DND-41 (cell line): Measurements from ENCODE around the gene C14orf93.

Source experiments
- EZH2 ChIP-seq: IDR thresholded peaks from 3 replicates; pipeline ENCODE4 v1.6.1; 2012; ENCODE audit warnings: borderline replicate concordance, low read depth, mild to moderate bottlenecking, moderate library complexity, low read length, inconsistent platforms; ENCODE audit not compliant: severe bottlenecking
- TF ChIP-seq, protein P1 (sequence below): IDR thresholded peaks from 2 replicates; pipeline ENCODE4 v1.5.1; 2012; ENCODE audit warnings: borderline replicate concordance, low read length, moderate library complexity, mild to moderate bottlenecking; ENCODE audit not compliant: poor library complexity, severe bottlenecking; ENCODE audit errors: extremely low read depth

GRCh38 chr14:23021434-23021833 lies 11.5 kb upstream of the C14orf93 start:
- TF ChIP-seq, protein P1, sequence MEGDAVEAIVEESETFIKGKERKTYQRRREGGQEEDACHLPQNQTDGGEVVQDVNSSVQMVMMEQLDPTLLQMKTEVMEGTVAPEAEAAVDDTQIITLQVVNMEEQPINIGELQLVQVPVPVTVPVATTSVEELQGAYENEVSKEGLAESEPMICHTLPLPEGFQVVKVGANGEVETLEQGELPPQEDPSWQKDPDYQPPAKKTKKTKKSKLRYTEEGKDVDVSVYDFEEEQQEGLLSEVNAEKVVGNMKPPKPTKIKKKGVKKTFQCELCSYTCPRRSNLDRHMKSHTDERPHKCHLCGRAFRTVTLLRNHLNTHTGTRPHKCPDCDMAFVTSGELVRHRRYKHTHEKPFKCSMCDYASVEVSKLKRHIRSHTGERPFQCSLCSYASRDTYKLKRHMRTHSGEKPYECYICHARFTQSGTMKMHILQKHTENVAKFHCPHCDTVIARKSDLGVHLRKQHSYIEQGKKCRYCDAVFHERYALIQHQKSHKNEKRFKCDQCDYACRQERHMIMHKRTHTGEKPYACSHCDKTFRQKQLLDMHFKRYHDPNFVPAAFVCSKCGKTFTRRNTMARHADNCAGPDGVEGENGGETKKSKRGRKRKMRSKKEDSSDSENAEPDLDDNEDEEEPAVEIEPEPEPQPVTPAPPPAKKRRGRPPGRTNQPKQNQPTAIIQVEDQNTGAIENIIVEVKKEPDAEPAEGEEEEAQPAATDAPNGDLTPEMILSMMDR: no peak
- TF ChIP-seq EZH2: no peak
